Esophagus muscularis mucosa (tissue), 4 donors: ENCODE data around the gene ZNF254. TPM values are rescaled to one million over a fixed set of nuclear protein-coding genes. Genes with fewer than 3 reads are reported as not detected.
A peak's percentile ranks its signal among the peaks of the same experiment; 100 is the strongest.
"Not testable (repeated sequence)": the region's sequence is repeated elsewhere in the genome, so short reads cannot be mapped to it uniquely, and the experiment has no call there.

ENCODE experiments used
- DNase-seq: peaks from one replicate; pipeline ENCODE4 v3.0.0-alpha.2; 2017; ENCODE audit errors: extremely low spot score
- H3K27ac ChIP-seq, 4 donors: fragments of 200-600 bp; sonication (generic); replicated peaks in 1 of 4; 1 replicate in 3 of 4; 2 replicates in 1 of 4; pipeline ENCODE4 v1.5.1; 2016 to 2019; ENCODE audit warnings: mild to moderate bottlenecking in 1 of 4
- H3K27me3 ChIP-seq, 4 donors: fragments of 200-600 bp; sonication (generic); one replicate each; pipeline versions ENCODE4 v1.5.1 to v1.6.0; 2016 to 2019
- H3K36me3 ChIP-seq, 4 donors: fragments of 200-600 bp; sonication (generic); one replicate each; pipeline ENCODE4 v1.5.1; 2016 to 2019
- H3K4me1 ChIP-seq, 4 donors: fragments of 200-600 bp; sonication (generic); one replicate each; pipeline ENCODE4 v1.5.1; 2016 to 2019
- H3K4me3 ChIP-seq, 4 donors: fragments of 200-600 bp; sonication (generic); 1 replicate in 2 of 4; 2 replicates in 2 of 4; pipeline ENCODE4 v1.5.1; 2016 to 2019; ENCODE audit warnings: mild to moderate bottlenecking in 4 of 4, moderate library complexity in 1 of 4
- H3K9me3 ChIP-seq, 4 donors: fragments of 200-600 bp; sonication (generic); 1 replicate in 3 of 4; 2 replicates in 1 of 4; pipeline ENCODE4 v1.5.1; 2016 to 2019
- CTCF ChIP-seq, 3 experiments: fragments of 200-600 bp in 2 of 3; fragments of 450-650 bp in 1 of 3; sonication (generic) in 2 of 3; IDR thresholded peaks; one replicate each; pipeline ENCODE4 v1.5.1; 2017 to 2019; ENCODE audit warnings: antibody characterized with exemption in 3 of 3, mild to moderate bottlenecking in 2 of 3, moderate library complexity in 1 of 3
- EP300 ChIP-seq: sonication (generic); formaldehyde crosslinking; IDR thresholded peaks from one replicate; pipeline ENCODE4 v1.6.1; 2017; ENCODE audit warnings: antibody characterized with exemption
- POLR2A ChIP-seq: fragments of 450-650 bp; IDR thresholded peaks from one replicate; pipeline ENCODE4 v1.6.1; 2017; ENCODE audit warnings: antibody characterized with exemption, moderate library complexity, mild to moderate bottlenecking, low read depth
- POLR2AphosphoS5 ChIP-seq, 2 donors: sonication (generic); formaldehyde crosslinking; IDR thresholded peaks; one replicate each; pipeline ENCODE4 v1.6.1; 2017; ENCODE audit warnings: antibody characterized with exemption in 2 of 2
- WGBS: methylation state at CpG from one replicate; pipeline ENCODE4 v1.1.5; 2018; 5-methylcytosine and 5-hydroxymethylcytosine counted together
- intact Hi-C: fragments of 100-400 bp; cut with DNase I; formaldehyde crosslinking; loops from one replicate; pipeline ENCODE4 v1.15.1; 2023
- total RNA-seq, 4 donors: library from RNA; depleted of rRNA; stranded (reverse); fragments of >200 nt; gene quantifications; one replicate each; pipeline versions ENCODE4 v1.1.0 to v1.2.1, GENCODE V29; 2016

Gene ZNF254
- total RNA-seq, 4 donors from 2014 or later = 8.1 to 13.7 (median 8.8) TPM

GRCh38 chr19:24074720-24075454 is 12.1 kb upstream of the ZNF254 start:
- 86% methylated on average over 1 of the region's 1 CpG for WGBS
- Histone ChIP-seq H3K4me3 (no peak overlapping the region), H3K9me3 (no peaks in the 10 kb centered on the region), H3K27ac (no peak overlapping the region), H3K36me3 (peaks cover 0 to 36% (median 17%) of the 10 kb centered on the region in 4 donors), H3K4me1 (no peaks in the 10 kb centered on the region), H3K27me3 (no peaks in the 10 kb centered on the region)
- DNase-seq = no peak
- no peak for TF ChIP-seq POLR2AphosphoS5 (IDR thresholded peaks at IDR 0.05)
- TF ChIP-seq CTCF (IDR thresholded peaks at IDR 0.05) = no peak
- TF ChIP-seq EP300 = no peak
- no peak for TF ChIP-seq POLR2A
- intact Hi-C loops = no loop called here

DNA sequence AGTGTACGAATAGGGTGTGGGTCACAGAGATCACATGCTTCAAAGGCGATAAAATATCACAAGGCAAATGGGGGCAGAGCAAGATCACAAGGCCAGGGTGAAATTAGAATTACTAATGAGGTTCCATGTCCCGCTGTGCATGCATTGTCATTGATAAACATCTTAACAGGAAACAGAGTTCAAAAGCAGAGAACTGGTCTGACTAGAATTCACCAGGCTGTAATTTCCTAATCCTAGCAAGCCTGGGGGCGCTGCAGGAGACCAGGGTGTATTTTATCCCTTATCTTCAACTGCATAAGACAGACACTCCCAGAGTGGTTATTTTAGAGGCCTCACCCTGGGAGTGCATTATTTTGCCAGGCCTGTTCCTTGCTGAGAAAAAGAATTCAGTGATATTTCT is 11.5 kb upstream of the ZNF254 start:
- H3K27ac ChIP-seq, DNase-seq, H3K27me3 ChIP-seq, H3K4me3 ChIP-seq, H3K9me3 ChIP-seq, intact Hi-C loops, H3K4me1 ChIP-seq: not testable (repeated sequence)
- peaks cover 0 to 32% (median 17%) of the 10 kb centered on the region in 4 donors for H3K36me3 ChIP-seq
- 91% methylated on average over 4 of the region's 4 CpGs for WGBS

- 85% methylated on average over 4 of the region's 4 CpGs for WGBS
- peak; percentile 29 for DNase-seq
- no peak overlapping the region for H3K27ac ChIP-seq
- no peaks in the 10 kb centered on the region for H3K9me3 ChIP-seq
- no peaks in the 10 kb centered on the region for H3K27me3 ChIP-seq
- peaks cover 0 to 15% (median 5%) of the 10 kb centered on the region in 4 donors for H3K36me3 ChIP-seq
- no peaks in the 10 kb centered on the region for H3K4me1 ChIP-seq
- H3K4me3 ChIP-seq = no peak overlapping the region
- TF ChIP-seq POLR2A = no peak
- no peak for TF ChIP-seq CTCF (IDR thresholded peaks at IDR 0.05)
- TF ChIP-seq POLR2AphosphoS5 (IDR thresholded peaks at IDR 0.05) = no peak
- TF ChIP-seq EP300 = no peak
- intact Hi-C loops = no loop called here
Observed at GRCh38 chr19:24078680-24079079, 8.3 kb upstream of the ZNF254 start.

- H3K9me3 ChIP-seq = no peaks in the 10 kb centered on the region
- H3K4me3 ChIP-seq = no peak overlapping the region
- H3K4me1 ChIP-seq = no peaks in the 10 kb centered on the region
- no peaks in the 10 kb centered on the region for H3K27me3 ChIP-seq
- DNase-seq = no peak
- peaks cover 0 to 7% (median 2%) of the 10 kb centered on the region in 4 donors for H3K36me3 ChIP-seq
- H3K27ac ChIP-seq = no peak overlapping the region
- no peak for TF ChIP-seq POLR2A
- TF ChIP-seq EP300 = no peak
- no peak for TF ChIP-seq POLR2AphosphoS5 (IDR thresholded peaks at IDR 0.05)
- TF ChIP-seq CTCF (IDR thresholded peaks at IDR 0.05) = no peak
- WGBS = 86% methylated on average over 4 of the region's 4 CpGs
- intact Hi-C loops = no loop called here
Observed at GRCh38 chr19:24081056-24081455, 5.9 kb upstream of the ZNF254 start.

- DNase-seq = no peak
- no peak overlapping the region for H3K27ac ChIP-seq
- 98% methylated on average over 2 of the region's 2 CpGs for WGBS
- no peaks in the 10 kb centered on the region for H3K27me3 ChIP-seq
- intact Hi-C loops = no loop called here
- TF ChIP-seq POLR2AphosphoS5 (IDR thresholded peaks at IDR 0.05) (no peak), EP300 (no peak), CTCF (IDR thresholded peaks at IDR 0.05) (no peak), POLR2A (no peak)
- H3K36me3 ChIP-seq = peaks cover 0 to 6% (median 0%) of the 10 kb centered on the region in 4 donors
- H3K9me3 ChIP-seq = no peaks in the 10 kb centered on the region
- H3K4me1 ChIP-seq = peaks cover 0 to 22% (median 16%) of the 10 kb centered on the region in 4 donors
- no peak overlapping the region for H3K4me3 ChIP-seq
Observed at GRCh38 chr19:24098359-24098758, 11.4 kb downstream of the ZNF254 start.
